Activated naive CD8-positive, alpha-beta T cell treated with anti-CD3 and anti-CD28 coated beads, Interleukin-2, amount 10 ng/mL, durations not matched to agents 7 days and 5 days (primary cell): ENCODE measurements around the gene KRTAP5-1. TPM values are rescaled to one million over a fixed set of nuclear protein-coding genes. Genes with fewer than 3 reads are reported as not detected.
"Not testable (repeated sequence)": the region's sequence is repeated elsewhere in the genome, so short reads cannot be mapped to it uniquely, and the experiment has no call there.

Experiments
- ATAC-seq: fragments of 150-1000 bp; cut with Tn5 transposase; one replicate; pipeline ENCODE4 v1.10.0; 2021; ENCODE audit warnings: low read depth, moderate library complexity
- POLR2A ChIA-PET: fragments of 350-600 bp; sonication (Branson Sonifier 250); formaldehyde crosslinking; loops from one replicate; lab custom pipeline; 2021; ENCODE audit warnings: antibody characterized with exemption; lab: Charles Lee
- DNase-seq: peaks from one replicate; pipeline ENCODE4 v3.0.0; 2021
- H3K27ac Mint-ChIP-seq: one replicate; pipeline ENCODE4 v1.8.0; 2022; ENCODE audit warnings: mild to moderate bottlenecking, mixed read lengths
- H3K27me3 Mint-ChIP-seq: one replicate; pipeline ENCODE4 v1.8.0; 2022; ENCODE audit warnings: mild to moderate bottlenecking, moderate library complexity, mixed read lengths
- H3K36me3 Mint-ChIP-seq: one replicate; pipeline ENCODE4 v1.8.0; 2021; ENCODE audit warnings: mild to moderate bottlenecking, mixed read lengths
- H3K4me1 Mint-ChIP-seq: one replicate; pipeline ENCODE4 v1.8.0; 2021; ENCODE audit warnings: mixed read lengths
- H3K4me3 Mint-ChIP-seq: one replicate; pipeline ENCODE4 v1.8.0; 2022; ENCODE audit warnings: mild to moderate bottlenecking, moderate library complexity, mixed read lengths
- H3K9me3 Mint-ChIP-seq: one replicate; pipeline ENCODE4 v1.8.0; 2021; ENCODE audit warnings: mixed read lengths
- total RNA-seq, 2 experiments: library from RNA; stranded (reverse); gene quantifications; one replicate each; pipeline ENCODE4 v1.2.3, GENCODE V29; 2021

Gene KRTAP5-1, protein sequence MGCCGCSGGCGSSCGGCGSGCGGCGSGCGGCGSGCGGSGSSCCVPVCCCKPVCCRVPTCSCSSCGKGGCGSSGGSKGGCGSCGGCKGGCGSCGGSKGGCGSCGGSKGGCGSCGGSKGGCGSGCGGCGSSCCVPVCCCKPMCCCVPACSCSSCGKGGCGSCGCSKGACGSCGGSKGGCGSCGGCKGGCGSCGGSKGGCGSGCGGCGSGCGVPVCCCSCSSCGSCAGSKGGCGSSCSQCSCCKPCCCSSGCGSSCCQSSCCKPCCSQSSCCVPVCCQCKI
- not detected for total RNA-seq

DNA sequence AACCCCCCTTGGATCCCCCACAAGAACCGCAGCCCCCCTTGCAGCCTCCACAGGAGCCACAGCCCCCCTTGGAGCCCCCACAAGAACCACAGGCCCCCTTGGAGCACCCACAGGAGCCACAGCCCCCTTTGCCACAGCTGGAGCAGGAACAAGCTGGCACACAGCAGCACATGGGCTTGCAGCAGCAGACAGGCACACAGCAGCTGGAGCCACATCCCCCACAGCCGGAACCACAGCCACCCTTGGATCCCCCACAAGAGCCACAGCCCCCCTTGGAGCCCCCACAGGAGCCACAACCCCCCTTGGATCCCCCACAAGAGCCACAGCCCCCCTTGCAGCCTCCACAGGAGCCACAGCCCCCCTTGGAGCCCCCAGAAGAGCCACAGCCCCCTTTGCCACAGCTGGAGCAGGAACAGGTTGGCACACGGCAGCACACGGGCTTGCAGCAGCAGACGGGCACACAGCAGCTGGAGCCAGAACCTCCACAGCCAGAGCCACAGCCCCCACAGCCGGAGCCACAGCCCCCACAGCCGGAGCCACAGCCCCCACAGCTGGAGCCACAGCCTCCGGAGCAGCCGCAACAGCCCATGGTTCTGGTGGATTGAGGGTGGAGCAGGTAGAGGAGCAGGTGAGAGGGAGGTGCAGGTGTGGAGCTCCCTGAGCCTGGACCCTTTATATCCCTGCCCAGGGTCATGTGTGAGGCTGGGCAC, at the start of gene KRTAP5-1:
Gene KRTAP5-1 (minus strand): TSS at position 623 of the 710 bp plus-strand sequence. CDS start 34 bp downstream, at position 589.
- not testable (repeated sequence) for H3K4me1 Mint-ChIP-seq, DNase-seq, H3K36me3 Mint-ChIP-seq, H3K9me3 Mint-ChIP-seq, H3K4me3 Mint-ChIP-seq, ATAC-seq, H3K27ac Mint-ChIP-seq
- POLR2A ChIA-PET = interaction anchor here (0.7 kb wide), 1 partner anchor 204 kb away, joined by 7 read pairs; no protein-coding TSS in a partner anchor
- peaks cover 24% of the 10 kb centered on the region for H3K27me3 Mint-ChIP-seq

DNA sequence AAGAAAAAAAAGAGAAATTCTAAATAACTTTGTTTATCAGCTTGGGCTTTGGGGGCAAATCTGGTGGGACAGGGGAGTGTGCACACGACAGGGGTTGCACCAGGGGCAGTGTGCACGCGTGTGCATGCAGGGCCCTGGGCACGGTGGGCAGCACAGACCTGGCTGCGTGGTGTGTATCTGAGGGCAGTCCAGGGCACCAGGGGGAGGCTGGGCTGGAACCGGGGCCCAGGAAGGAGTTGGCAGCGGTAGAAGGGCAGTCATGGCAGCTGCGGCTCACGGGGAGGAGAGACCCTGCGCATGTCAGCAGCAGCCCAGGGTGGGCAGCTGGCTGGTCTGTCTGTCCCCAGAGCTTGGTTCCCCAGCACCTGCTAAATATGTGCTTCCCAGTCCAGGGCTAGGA, 48.8 kb upstream of the KRTAP5-1 start:
- DNase-seq (no peak), ATAC-seq (no peak)
- POLR2A ChIA-PET = no interaction called here
- H3K9me3 Mint-ChIP-seq = no peaks in the 10 kb centered on the region
- peaks cover 5% of the 10 kb centered on the region for H3K27me3 Mint-ChIP-seq
- no peak overlapping the region for H3K4me3 Mint-ChIP-seq
- no peaks in the 10 kb centered on the region for H3K4me1 Mint-ChIP-seq
- no peak overlapping the region for H3K27ac Mint-ChIP-seq
- H3K36me3 Mint-ChIP-seq = no peaks in the 10 kb centered on the region

DNA sequence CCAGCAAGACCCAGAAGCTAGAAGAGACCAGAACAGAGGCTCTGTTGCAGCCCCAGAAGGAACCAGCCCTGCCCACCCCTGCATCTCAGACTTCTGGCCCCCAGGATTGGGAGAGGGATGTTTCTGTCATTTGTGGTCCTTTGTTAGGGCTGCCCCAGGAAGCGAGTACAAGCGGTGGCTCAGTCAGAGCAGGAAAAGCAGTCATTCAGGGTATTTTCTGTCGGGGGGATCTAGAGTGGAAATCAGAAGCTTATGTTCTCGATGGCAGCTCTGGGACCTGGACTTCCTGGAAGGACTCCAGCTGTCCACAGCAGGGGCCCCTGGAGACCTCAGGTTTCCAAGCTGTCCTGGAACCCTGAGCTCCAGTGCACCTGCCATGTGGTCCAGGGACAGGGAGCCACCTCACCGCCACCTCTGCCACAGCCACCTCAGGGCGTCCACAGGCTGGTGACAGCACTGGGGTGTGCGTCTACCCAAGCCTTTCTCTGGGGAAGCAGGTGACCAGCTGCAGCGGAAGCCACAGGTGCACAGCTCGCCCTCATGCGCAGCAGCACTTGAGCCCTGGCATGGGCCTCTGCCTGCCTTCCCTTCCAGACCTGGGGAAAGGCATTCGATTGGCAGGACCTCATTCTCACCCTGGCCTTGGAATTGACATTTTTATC, 47.1 kb upstream of the KRTAP5-1 start:
- Mint-ChIP-seq H3K27me3 (peaks cover 11% of the 10 kb centered on the region), H3K27ac (no peak overlapping the region), H3K36me3 (no peaks in the 10 kb centered on the region), H3K4me3 (no peak overlapping the region), H3K4me1 (no peaks in the 10 kb centered on the region), H3K9me3 (no peaks in the 10 kb centered on the region)
- DNase-seq (no peak), ATAC-seq (no peak)
- POLR2A ChIA-PET = no interaction called here

DNA sequence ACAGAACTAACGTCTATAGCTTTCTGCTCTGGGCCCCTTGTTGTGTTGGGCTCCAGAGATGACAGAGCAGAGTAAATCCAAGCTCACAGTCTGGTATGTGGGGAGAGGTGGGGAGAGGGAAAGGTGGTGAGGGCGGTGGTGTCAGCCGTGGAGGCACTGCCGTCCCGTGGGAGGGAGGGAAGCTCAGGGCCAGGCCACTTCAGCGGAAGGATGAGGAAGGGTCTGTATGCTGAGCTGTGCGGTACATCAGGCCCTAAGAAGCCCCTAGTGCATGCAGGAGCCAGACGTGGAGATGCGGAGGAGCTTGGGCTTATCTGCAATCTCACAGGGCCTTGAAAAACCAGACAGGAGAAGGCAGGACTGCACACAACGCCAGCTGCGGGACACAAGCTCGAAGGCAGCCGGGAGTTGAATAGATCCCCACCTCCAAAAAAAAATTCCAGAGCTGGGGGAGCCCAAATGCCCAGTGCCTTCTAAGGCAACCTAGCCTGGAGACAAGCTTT, 46.0 kb upstream of the KRTAP5-1 start:
- Mint-ChIP-seq H3K27me3 (peaks cover 16% of the 10 kb centered on the region), H3K27ac (no peak overlapping the region), H3K4me3 (no peak overlapping the region), H3K4me1 (no peaks in the 10 kb centered on the region), H3K9me3 (no peaks in the 10 kb centered on the region), H3K36me3 (no peaks in the 10 kb centered on the region)
- POLR2A ChIA-PET = no interaction called here
- ATAC-seq (no peak), DNase-seq (no peak)

DNA sequence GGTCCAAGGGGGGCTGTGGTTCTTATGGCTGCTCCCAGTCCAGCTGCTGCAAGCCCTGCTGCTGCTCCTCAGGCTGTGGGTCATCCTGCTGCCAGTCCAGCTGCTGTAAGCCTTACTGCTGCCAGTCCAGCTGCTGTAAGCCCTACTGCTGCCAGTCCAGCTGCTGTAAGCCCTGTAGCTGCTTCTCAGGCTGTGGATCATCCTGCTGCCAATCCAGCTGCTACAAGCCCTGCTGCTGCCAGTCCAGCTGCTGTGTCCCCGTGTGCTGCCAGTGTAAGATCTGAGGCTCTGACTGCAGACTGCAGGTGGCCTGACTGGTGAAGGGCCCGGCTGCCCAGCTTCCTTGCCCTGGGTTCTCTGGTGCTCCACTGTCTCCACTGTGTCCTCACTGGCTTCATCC, 45.2 kb upstream of the KRTAP5-1 start:
- no peaks in the 10 kb centered on the region for H3K36me3 Mint-ChIP-seq
- ATAC-seq (no peak), DNase-seq (no peak)
- H3K27ac Mint-ChIP-seq = no peak overlapping the region
- no peaks in the 10 kb centered on the region for H3K4me1 Mint-ChIP-seq
- POLR2A ChIA-PET = no interaction called here
- no peak overlapping the region for H3K4me3 Mint-ChIP-seq
- H3K9me3 Mint-ChIP-seq = no peaks in the 10 kb centered on the region
- H3K27me3 Mint-ChIP-seq = peaks cover 19% of the 10 kb centered on the region

DNA sequence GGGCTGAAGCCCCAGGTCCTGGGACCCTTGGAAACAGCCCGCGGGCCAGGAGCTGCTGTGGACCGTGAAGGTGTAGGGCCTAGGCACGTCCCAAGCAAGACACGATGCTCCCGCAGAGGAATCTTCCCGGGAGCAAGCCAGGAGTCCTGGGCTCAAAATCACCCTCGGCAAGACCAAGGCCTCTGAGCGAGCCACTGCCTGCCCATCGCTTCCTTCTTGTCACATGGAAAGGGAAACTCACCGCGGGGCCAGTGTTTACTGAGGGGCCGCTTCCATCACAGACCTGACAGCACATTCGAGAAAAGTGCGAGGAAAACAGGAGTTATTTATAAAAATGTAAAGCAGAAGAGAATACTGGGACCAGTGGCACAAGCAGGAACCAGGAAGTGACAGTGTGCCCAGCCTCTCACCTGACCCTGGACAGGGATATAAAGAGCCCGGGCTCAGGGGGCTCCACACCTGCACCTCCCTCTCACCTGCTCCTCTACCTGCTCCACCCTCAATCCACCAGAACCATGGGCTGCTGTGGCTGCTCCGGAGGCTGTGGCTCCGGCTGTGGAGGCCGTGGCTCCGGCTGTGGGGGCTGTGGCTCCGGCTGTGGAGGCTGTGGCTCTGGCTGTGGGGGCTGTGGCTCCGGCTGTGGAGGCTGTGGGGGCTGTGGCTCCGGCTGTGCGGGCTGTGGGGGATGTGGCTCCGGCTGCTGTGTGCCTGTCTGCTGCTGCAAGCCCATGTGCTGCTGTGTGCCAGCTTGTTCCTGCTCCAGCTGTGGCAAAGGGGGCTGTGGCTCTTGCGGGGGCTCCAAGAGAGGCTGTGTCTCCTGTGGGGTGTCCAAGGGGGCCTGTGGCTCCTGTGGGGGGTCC, 44.5 kb upstream of the KRTAP5-1 start, which contains the start of gene KRTAP5-5:
Gene KRTAP5-5 (plus strand): TSS at position 450 of the 860 bp plus-strand sequence. CDS start 66 bp downstream, at position 516.
- Mint-ChIP-seq H3K27me3 (peaks cover 22% of the 10 kb centered on the region), H3K36me3 (no peaks in the 10 kb centered on the region), H3K9me3 (no peaks in the 10 kb centered on the region), H3K4me3 (no peak within 1 kb of the TSS), H3K4me1 (no peaks in the 10 kb centered on the region), H3K27ac (no peak within 1 kb of the TSS)
- no peak for ATAC-seq
- DNase-seq = no peak
- POLR2A ChIA-PET = no interaction called here

DNA sequence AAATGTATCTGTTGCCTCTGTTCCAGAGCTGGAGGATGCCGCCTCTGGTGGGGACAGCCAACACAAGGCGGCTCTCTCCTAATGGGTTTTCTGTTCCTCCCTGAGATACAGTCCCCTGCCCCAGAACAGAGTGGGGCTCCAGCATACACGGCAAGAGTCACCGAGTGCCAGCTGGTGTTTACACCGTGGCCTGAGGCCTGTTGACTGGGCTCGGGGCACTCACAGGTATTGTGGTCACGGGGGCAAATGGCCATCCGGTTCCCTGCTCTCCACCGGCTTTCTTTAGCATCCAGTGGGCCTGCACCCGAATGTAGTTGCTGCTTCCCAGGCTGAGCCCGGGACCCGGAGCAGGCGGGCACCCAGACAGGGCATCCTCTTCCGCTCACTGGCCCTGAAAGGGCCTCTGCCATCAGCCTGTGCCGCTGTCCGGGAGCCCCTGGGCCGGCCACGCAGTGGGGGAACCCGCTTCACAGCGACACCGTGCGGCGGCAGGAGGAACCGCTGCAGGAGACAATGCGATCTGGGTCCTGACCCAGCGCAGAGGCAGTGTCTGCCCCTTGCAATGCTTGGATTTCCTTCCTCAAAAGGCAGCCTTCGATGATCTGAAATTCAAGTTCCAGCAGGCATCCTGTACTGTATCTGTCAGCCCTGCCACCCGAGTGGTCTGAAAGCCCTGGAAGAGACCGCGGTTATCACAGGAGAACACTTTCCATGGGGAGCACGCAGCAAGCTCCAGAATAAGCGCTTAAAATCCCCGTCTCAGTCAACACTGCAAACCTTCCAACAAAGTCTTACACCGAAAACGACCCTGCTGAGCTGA, 43.6 kb upstream of the KRTAP5-1 start:
- Mint-ChIP-seq H3K9me3 (no peaks in the 10 kb centered on the region), H3K4me3 (no peak overlapping the region), H3K27me3 (peaks cover 22% of the 10 kb centered on the region), H3K27ac (no peak overlapping the region), H3K4me1 (no peaks in the 10 kb centered on the region), H3K36me3 (no peaks in the 10 kb centered on the region)
- peak; percentile 77 for DNase-seq
- POLR2A ChIA-PET = no interaction called here
- peak; percentile 85 for ATAC-seq

DNA sequence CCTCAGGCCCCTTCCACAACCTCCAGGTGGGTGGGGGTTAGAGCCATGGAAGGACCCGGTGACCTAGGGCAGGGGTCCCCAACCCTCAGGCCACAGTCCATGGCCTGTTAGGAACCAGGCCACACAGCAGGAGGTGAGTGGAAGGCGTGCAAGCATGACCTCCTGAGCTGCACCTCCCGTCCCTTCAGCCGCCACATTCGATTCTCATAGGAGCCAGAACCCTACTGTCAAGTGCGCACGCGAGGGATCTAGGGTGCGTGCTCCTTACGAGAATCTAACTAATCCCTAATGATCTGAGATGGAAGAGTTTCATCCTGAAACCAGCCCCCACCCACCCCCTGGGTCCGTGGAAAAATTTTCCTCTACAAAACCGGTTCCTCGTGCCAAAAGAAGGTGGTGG, 40.5 kb upstream of the KRTAP5-1 start:
- ATAC-seq (no peak), DNase-seq (no peak)
- H3K27ac Mint-ChIP-seq = no peak overlapping the region
- no peaks in the 10 kb centered on the region for H3K4me1 Mint-ChIP-seq
- H3K4me3 Mint-ChIP-seq = no peak overlapping the region
- H3K36me3 Mint-ChIP-seq = no peaks in the 10 kb centered on the region
- POLR2A ChIA-PET = no interaction called here
- no peaks in the 10 kb centered on the region for H3K9me3 Mint-ChIP-seq
- peaks cover 20% of the 10 kb centered on the region for H3K27me3 Mint-ChIP-seq

DNA sequence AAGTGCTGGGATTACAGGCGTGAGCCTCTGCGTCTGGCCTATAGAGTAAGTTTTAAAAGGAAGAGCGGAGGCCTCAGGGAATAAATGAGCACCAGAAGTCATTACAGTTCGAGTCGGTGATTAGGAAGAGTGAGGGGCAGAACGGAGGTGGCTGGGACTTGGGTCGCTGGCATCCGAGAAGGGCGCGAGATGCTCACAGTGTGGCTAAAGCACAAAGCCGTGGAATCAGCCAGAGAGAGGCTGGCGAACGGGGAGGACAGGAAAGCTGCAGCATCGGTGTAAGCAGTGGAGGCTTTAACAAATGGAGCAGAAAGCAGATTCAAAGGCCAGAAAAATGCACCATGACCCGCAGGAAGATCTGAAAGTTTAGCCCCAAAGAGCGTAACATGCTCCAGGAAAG, 39.5 kb upstream of the KRTAP5-1 start:
- DNase-seq (no peak), ATAC-seq (no peak)
- Mint-ChIP-seq H3K36me3 (no peaks in the 10 kb centered on the region), H3K9me3 (no peaks in the 10 kb centered on the region), H3K27ac (no peak overlapping the region), H3K4me1 (no peaks in the 10 kb centered on the region), H3K4me3 (no peak overlapping the region), H3K27me3 (peaks cover 20% of the 10 kb centered on the region)
- POLR2A ChIA-PET = no interaction called here

DNA sequence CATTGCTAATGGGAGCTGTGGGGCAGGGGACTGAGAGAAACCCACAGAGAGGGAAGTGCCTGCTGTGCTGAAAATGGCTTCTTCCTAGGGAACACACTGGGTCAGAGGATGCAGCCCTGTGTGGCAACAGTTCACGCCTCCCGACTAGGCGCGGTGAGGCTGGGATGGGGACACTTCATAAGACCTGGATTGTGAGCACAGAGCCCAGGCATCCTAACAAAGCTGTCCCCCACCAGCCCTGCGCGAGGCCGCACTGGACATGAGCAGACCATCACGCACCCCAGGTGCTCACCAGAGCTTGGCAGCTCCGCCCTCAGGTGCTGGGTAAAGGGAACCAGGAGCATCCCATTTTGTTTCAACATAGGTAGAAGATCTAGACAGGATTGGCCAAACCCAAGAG, 38.6 kb upstream of the KRTAP5-1 start:
- no peak for DNase-seq
- Mint-ChIP-seq H3K4me1 (peaks cover 2% of the 10 kb centered on the region), H3K4me3 (no peak overlapping the region), H3K27ac (no peak overlapping the region), H3K27me3 (peaks cover 17% of the 10 kb centered on the region), H3K9me3 (no peaks in the 10 kb centered on the region), H3K36me3 (no peaks in the 10 kb centered on the region)
- no peak for ATAC-seq
- POLR2A ChIA-PET = no interaction called here

DNA sequence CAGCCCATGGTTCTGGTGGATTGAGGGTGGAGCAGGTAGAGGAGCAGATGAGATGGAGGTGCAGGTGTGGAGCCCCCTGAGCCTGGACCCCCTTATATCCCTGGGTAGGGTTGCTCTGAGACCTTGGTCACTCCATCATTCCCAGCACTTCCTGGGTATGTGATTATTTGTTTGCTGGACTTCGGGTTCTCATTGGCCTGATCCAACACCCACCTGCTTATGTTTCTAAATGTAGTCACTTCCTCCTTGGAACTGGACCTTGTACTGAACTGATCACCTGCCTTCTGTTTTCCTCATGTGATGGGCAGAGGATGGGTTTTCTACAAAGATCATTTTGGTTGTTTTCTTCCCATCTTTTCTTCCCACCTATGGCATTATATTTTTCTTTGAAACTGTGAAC, 37.0 kb upstream of the KRTAP5-1 start, which contains the start of gene KRTAP5-4:
Gene KRTAP5-4 (minus strand): TSS at position 53 of the 400 bp plus-strand sequence. CDS start 45 bp downstream, at position 8.
- DNase-seq (no peak), ATAC-seq (no peak)
- Mint-ChIP-seq H3K4me1 (peaks cover 2% of the 10 kb centered on the region), H3K9me3 (no peaks in the 10 kb centered on the region), H3K4me3 (no peak within 1 kb of the TSS), H3K27ac (no peak within 1 kb of the TSS), H3K36me3 (no peaks in the 10 kb centered on the region), H3K27me3 (peaks cover 14% of the 10 kb centered on the region)
- POLR2A ChIA-PET = no interaction called here

DNA sequence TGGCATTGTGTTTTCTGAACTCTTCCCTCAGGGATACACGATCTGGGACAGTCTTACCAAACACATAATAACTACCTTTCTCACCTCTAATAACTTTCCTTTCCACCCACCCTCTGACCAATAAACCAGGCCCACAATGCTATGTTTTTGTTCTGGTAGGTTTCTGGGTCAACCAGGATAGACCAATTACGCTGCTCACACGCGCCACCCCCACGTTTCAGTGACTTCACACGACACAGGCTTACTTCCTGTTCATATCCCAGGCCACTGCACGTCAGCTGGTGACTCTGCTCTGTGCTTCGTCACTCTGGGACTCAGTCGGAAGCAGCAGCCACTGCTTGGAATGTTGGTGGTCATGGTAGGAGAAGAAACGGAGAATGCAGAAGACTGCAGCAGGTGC, 34.4 kb upstream of the KRTAP5-1 start:
- Mint-ChIP-seq H3K9me3 (no peaks in the 10 kb centered on the region), H3K27me3 (peaks cover 3% of the 10 kb centered on the region), H3K4me1 (peaks cover 2% of the 10 kb centered on the region), H3K27ac (no peak overlapping the region), H3K4me3 (no peak overlapping the region), H3K36me3 (no peaks in the 10 kb centered on the region)
- POLR2A ChIA-PET = no interaction called here
- DNase-seq = no peak
- ATAC-seq = no peak
